Measurements from ENCODE around the gene CFAP107.
"Not testable (repeated sequence)": the region's sequence is repeated elsewhere in the genome, so short reads cannot be mapped to it uniquely, and the experiment has no call there.

CFAP107 gene

DNA sequence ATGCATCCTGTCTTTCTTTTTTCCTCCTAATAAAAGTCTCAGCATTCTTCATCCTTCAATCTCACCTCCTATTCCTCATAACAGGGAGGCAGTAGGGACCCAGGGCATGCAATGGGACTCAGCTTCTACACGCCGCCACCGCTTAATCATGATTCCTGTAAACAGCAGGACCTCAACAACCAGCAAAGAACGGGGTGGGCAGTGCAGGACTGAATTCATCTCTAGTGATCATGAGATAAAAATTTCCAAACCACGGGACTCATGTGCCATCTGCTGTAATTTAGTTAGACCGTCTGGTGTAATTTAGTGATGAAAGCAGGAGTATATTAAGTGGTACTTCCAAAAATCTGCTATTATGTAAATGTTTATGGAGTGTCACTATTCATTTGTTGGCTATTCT, 32.9 kb downstream of the CFAP107 start:
- DNase-seq (ENCODE audit: low read depth), result no peak

DNA sequence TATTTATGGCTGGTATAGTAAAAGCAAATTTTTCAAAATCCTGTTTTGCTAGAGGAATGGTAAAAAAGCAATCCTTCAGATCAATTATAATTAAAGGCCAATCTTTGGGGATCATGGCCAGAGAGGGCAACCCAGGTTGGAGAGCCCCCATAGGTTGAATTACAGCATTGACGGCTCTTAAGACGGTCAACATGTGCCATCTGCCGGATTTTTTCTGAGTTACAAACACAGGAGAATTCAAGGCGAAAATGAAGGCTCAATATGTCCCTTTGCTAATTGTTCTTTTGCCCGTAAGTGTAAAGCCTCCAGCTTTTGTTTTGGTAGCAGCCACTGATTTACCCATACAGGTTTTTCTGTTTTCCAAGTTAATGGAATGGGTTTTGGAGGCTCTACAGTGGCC, 35.5 kb downstream of the CFAP107 start:
- DNase-seq (ENCODE audit: low read depth), result not testable (repeated sequence)

DNA sequence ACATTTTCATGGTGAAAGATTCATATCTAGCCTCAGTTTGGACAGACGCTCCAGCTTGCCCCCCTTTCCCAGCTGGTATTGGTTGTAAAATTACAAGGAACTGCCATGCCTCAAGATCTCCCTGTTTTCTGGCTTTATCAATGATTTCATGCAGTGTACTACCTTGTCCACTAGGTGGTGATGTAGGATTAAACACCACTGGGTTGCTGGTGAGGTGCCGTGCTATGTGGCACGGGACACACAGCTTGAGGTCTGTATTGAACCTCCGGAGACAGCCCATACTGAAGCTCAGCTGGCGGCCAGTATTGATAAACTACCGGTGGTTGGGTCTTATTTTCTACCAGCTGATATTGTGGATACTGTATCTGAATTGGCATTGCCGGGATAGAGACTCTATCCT, 37.8 kb downstream of the CFAP107 start:
- not testable (repeated sequence) for DNase-seq (ENCODE audit: low read depth)

DNA sequence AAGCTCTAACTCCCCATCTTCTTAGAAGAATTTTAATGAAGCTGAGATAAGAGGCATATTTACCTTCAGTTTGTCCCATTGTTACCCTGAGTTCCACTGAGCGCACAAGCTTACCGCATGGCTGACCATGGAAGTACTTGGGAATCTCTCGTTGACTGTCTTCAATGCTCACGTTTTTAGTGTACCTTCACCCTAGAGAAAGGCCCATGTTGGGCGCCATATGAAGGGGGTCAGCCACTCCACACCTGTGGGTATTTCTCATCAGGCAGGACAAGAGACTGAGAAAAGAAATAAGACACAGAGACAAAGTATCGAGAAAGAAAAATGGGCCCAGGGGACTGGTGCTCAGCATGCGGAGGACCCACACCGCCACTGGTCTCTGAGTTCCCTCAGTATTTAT, 38.7 kb downstream of the CFAP107 start:
- not testable (repeated sequence) for DNase-seq (ENCODE audit: low read depth)

DNA sequence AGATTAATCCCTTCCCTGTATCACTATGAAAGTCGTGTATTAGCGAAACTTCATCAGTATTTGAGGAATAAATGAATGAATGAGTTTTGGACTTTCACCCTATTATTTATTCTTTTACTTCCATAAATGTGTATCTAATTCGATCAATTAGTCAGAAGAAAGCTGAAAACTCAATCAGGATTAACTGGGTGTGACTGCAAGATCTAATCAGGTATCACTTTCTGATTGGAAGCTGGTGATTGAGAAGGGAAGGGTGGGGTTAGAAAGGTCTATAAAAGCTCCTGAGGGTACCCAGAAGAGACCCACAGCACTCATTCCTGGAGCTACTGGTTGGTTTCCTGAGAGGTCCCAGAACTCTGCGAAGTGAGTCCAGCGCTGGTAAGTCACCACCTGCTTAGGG, 45.1 kb downstream of the CFAP107 start, which contains the start of gene PRAMEF1:
PRAMEF1 (plus strand) TSS at position 301 of the 400 bp plus-strand sequence. CDS start 1,831 bp downstream, outside the sequence.
- DNase-seq (ENCODE audit: low read depth), result not testable (repeated sequence)

DNA sequence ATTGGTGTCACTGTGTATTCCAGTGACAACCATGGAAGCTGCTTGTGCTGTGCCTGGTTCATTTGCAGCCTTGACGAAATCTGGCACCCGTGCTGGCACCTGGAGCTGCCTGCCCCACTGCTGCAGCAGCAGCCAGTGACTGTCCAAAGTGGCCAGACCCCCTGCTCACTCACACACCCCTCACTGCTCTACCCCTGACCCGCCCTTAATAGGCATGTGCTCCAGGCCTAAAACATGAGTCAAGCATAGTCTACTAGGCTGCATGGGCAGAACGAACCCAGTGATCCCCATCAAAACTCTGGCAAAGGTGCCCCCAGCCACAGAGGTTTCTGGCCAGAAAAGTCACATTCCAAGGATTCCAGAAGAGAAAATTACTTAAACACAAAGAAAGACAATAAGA, 52.9 kb downstream of the CFAP107 start:
- DNase-seq (ENCODE audit: low read depth), result no peak

DNA sequence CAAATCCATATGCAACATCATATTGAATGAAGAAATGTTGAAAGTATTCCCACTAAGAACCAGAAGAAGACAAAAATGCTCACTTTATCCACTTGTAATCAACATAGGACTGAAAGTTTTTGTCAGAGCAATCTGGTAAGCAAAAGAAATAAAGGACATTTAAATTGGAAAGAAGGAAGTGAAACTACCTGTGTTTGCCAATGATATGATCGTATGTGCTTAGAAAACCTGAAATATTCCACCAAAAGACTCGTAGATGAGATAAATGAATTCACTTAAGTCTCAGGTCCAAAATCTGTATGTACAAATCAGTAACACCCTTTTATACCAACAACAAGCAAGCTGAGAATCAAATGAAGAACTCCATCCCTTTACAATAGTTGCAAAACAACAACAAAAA, 53.7 kb downstream of the CFAP107 start:
- DNase-seq (ENCODE audit: low read depth), result no peak

DNA sequence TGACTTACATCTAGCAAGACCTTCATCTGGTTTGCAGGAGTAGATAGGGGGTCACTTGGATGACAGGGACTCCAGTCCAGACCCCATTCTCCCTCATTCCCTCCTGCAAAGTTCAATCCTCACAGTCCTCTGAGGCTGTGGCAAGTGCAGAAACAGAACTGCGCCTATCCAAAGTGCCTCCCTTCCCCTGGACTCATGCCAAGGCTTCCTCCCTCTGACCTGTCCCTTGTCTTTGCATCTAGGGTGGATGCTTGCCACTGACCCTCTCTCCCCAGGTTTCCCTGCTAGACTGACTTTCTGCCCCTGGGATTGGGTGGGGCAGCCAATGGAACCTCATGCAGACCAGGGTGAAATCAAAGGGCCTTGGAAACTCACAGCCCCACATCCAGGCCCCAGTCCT, 63.9 kb downstream of the CFAP107 start:
- no peak for DNase-seq (ENCODE audit: low read depth)

DNA sequence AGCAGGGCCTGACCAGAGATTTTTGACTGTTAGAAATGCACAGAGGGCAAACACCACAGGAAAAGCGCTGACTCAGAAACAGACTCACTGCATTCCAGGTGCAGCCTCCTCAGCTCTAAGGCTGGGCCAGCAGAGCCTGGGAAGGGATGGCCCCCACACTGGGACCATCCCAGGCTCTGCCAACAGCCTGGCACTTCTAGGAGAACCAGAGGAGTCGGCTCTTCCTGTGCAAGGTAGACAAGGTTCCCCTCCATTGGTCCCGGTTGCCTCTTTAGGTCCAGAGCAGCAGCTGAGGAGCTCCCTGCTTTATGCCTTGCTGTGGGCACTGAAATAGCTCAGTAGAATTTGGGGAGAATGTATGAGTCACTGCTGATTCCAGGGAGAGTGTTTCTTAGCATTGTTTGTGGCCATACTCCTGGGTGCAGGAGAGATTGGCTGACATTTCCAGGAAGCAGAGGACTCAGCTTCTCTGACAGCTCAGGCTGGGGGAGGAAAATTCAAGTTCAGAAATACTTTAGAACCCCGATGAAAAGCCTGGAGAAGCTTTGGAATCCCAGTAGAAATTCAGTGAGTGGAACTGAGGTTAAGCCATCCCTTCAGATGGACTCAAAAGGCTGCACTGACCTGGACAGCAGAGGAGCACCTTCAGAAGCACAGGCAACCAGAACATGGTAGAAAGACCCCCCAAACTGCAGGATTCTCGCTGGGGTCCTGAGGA, 64.8 kb downstream of the CFAP107 start:
- no peak for DNase-seq (ENCODE audit: low read depth)

DNA sequence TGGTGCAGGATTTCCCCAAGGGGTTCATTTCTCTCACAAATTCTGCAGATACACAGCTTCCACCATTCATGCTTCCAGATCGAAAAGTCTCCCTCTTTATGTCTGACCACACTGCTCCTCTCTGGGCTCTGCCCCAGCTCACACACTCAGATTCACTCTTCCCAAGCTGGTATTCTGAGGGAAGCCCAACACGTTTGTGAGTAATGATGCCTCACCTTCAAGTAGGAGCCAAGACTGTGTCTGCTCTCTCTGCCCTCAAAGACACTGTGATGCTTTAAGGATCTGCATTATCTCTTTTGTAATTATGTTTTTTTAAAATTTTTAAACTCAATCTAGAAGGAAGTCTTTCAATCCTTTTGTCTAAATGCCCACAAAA, 65.4 kb downstream of the CFAP107 start:
- no peak for DNase-seq (ENCODE audit: low read depth)

Data from stimulated activated CD8-positive, alpha-beta memory T cell treated with anti-CD3 and anti-CD28 coated beads, Interleukin-12 subunit alpha, Interleukin-12 subunit beta, amount 100 ng/mL, for 4 hours (primary cell).